Astrocyte of the spinal cord (primary cell): ENCODE results near the gene ZNF311.
"Not testable (repeated sequence)": the region's sequence is repeated elsewhere in the genome, so short reads cannot be mapped to it uniquely, and the experiment has no call there.

Experiments used
- DNase-seq: peaks from one replicate; pipeline ENCODE4 v3.0.0; 2011; ENCODE audit warnings: low read depth, low spot score
- H3K4me3 ChIP-seq: 2 replicates; pipeline ENCODE4 v1.5.1; 2011; ENCODE audit warnings: low read depth, mild to moderate bottlenecking, low read length, moderate library complexity
- CTCF ChIP-seq: IDR thresholded peaks from 2 replicates; pipeline ENCODE4 v1.5.1; 2012; ENCODE audit warnings: low read depth, mild to moderate bottlenecking, low read length, inconsistent platforms
- in situ Hi-C: cut with HindIII; loops from 2 replicates; pipeline ENCODE4 v1.10.0; 2017; ENCODE audit warnings: low sequenced_read_pairs

The ZNF311 gene

DNA sequence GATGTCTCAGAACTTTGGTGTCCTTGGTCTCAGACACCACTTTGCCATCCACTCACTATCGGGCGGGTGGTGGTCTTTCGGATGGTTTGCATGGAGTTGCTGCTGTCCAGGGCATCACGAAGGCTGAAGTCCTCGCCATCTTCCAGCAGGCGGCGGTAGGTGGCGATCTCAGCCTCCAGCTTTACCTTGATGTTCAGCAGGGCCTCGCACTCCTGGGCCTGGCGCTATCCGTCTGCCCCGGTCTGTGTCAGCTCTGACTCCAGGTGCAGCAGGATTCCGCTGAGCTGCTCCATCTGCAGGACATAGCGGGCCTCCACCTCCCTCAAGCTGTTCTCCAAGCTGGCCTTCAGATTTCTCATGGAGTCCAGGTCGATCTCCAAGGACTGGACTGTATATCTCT, 36.0 kb downstream of the ZNF311 start:
- no peak for DNase-seq
- no peak overlapping the region for H3K4me3 ChIP-seq
- in situ Hi-C loops: no loop called here
- no peak for TF ChIP-seq CTCF

GRCh38 chr6:28968476-28968875, 36.6 kb downstream of the ZNF311 start:
- DNase-seq: no peak
- no peak for TF ChIP-seq CTCF
- in situ Hi-C loops: no loop called here
- no peak overlapping the region for H3K4me3 ChIP-seq

DNA sequence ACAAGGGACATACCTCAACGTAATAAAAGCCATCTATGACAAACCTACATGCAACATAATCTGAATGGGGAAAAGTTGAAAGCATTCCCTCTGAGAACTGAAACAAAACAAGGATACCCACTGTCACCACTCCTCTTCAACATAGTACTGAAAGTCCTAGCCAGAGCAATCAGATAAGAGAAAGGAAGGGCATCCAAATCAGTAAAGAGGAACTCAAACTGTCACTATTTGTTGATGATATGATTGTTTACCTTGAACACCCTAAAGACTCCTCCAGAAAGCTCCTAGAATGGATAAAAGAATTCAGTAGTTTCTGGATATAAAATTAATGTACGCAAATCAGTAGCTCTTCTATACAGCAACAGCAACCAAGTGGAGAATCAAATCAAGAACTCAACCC, 39.4 kb downstream of the ZNF311 start:
- in situ Hi-C loops: no loop called here
- no peak for TF ChIP-seq CTCF
- DNase-seq: no peak
- no peak overlapping the region for H3K4me3 ChIP-seq

GRCh38 chr6:28960846-28961500, 44.1 kb downstream of the ZNF311 start:
- in situ Hi-C loops: no loop called here
- TF ChIP-seq CTCF: no peak
- DNase-seq: no peak
- H3K4me3 ChIP-seq: no peak overlapping the region

GRCh38 chr6:28958561-28959243, 46.4 kb downstream of the ZNF311 start:
- in situ Hi-C loops, DNase-seq: not testable (repeated sequence)

DNA sequence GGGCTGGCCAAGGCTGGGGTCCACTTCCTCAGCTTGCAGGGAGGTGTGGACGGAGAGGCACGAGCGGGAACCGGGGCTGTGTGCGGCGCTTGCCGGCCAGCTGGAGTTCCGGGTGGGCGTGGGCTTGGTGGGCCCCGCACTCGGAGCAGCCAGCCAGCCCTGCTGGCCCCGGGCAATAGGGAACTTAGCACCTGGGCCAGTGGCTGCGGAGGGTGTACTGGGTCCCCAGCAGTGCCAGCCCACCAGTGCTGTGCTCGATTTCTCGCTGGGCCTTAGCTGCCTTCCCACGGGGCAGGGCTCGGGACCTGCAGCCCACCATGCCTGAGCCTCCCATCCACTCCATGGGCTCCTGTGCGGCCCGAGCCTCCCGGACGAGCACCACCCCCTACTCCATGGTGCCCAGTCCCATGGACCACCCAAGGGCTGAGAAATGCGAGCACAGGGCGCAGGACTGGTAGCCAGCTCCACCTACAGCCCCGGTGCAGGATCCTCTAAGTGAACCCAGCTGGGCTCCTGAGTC, 47.3 kb downstream of the ZNF311 start:
- H3K4me3 ChIP-seq, in situ Hi-C loops, DNase-seq: not testable (repeated sequence)

More at GRCh38 chr6:28958561-28959243, 46.4 kb downstream of the ZNF311 start:
- H3K4me3 ChIP-seq: not testable (repeated sequence)

DNA sequence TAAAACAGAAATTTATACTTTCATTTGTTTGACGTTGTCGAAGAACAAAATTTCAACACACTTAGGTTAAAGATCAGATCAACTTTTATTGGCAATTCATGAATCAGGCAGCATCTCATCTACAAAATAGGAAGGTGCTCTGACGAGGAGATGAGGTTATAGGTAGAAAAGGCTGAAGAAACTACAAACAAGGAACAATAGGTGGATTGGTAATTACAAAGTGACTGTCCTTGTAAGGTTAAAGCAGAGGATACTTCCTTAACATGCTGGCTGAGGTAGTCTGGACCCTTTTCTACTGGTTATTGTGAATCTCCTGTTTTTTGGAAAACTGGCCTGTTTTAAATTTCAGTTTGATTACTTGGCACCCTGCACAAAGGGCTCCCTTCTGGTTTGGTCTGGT, 48.8 kb downstream of the ZNF311 start:
- in situ Hi-C loops: no loop called here
- no peak for DNase-seq

More for the DNA sequence above, 48.8 kb downstream of the ZNF311 start:
- no peak for TF ChIP-seq CTCF
- no peak overlapping the region for H3K4me3 ChIP-seq
